ENCODE data around the gene KCNK13. TPM values are rescaled to one million over a fixed set of nuclear protein-coding genes. Genes with fewer than 3 reads are reported as not detected.

KCNK13 gene
- total RNA-seq, 2 donors from 2014 or later: 0.15 to 0.32 TPM

- no peaks in the 10 kb centered on the region for H3K27me3 ChIP-seq
- no peak for DNase-seq
- TF ChIP-seq CTCF (IDR thresholded peaks at IDR 0.05): no peak
- H3K4me1 ChIP-seq: no peaks in the 10 kb centered on the region
- H3K36me3 ChIP-seq: no peaks in the 10 kb centered on the region
- no peak overlapping the region for H3K27ac ChIP-seq
- intact Hi-C loops (cut with DNase I): no loop called here
- no peaks in the 10 kb centered on the region for H3K9me3 ChIP-seq
- no peak overlapping the region for H3K4me3 ChIP-seq
- no peak overlapping the region for H3K9ac ChIP-seq (ENCODE audit: low read depth in 2 of 2, low read length in 2 of 2)
These were observed 122.3 kb downstream of the KCNK13 start for GRCh38 chr14:90184094-90184493.

GRCh38 chr14:90184571-90185266, 122.9 kb downstream of the KCNK13 start:
- Histone ChIP-seq H3K36me3 (no peaks in the 10 kb centered on the region), H3K9ac (ENCODE audit: low read depth in 2 of 2, low read length in 2 of 2) (no peak overlapping the region), H3K9me3 (no peaks in the 10 kb centered on the region), H3K27ac (no peak overlapping the region), H3K4me3 (no peak overlapping the region), H3K27me3 (no peaks in the 10 kb centered on the region), H3K4me1 (no peaks in the 10 kb centered on the region)
- TF ChIP-seq CTCF (IDR thresholded peaks at IDR 0.05): no peak
- DNase-seq: no peak
- intact Hi-C loops (cut with DNase I): no loop called here

DNA sequence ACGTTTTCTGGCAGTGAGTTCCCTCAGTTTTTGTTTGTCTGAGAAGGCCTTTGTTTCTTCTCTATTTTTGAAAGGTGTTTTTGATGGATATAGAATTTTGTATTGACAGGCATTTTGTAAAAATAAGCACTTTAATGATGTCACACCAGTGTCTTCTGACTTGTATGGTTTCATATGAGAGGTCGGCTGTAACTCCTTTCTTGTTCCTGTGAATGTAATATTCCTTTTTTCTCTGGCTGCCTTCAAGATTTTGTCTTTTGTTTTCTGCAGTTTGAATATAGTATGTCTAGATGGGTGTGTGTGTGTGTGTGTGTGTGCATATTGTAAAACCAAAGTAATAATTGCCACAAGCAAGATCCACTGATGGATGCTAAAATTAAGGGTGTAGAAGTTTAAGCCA, 126.8 kb downstream of the KCNK13 start:
- H3K27me3 ChIP-seq: no peaks in the 10 kb centered on the region
- no peak for TF ChIP-seq CTCF (IDR thresholded peaks at IDR 0.05)
- H3K4me3 ChIP-seq: no peak overlapping the region
- no peak overlapping the region for H3K9ac ChIP-seq (ENCODE audit: low read depth in 2 of 2, low read length in 2 of 2)
- no peak for DNase-seq
- no peak overlapping the region for H3K27ac ChIP-seq
- no peaks in the 10 kb centered on the region for H3K36me3 ChIP-seq
- H3K9me3 ChIP-seq: no peaks in the 10 kb centered on the region
- intact Hi-C loops (cut with DNase I): no loop called here
- no peaks in the 10 kb centered on the region for H3K4me1 ChIP-seq

- no peaks in the 10 kb centered on the region for H3K27me3 ChIP-seq
- no peaks in the 10 kb centered on the region for H3K36me3 ChIP-seq
- intact Hi-C loops (cut with DNase I): no loop called here
- H3K27ac ChIP-seq: no peak overlapping the region
- no peak overlapping the region for H3K4me3 ChIP-seq
- DNase-seq: no peak
- H3K9me3 ChIP-seq: no peaks in the 10 kb centered on the region
- TF ChIP-seq CTCF (IDR thresholded peaks at IDR 0.05): no peak
- no peaks in the 10 kb centered on the region for H3K4me1 ChIP-seq
- no peak overlapping the region for H3K9ac ChIP-seq (ENCODE audit: low read depth in 2 of 2, low read length in 2 of 2)
These were observed 129.4 kb downstream of the KCNK13 start for GRCh38 chr14:90191154-90191553.

DNA sequence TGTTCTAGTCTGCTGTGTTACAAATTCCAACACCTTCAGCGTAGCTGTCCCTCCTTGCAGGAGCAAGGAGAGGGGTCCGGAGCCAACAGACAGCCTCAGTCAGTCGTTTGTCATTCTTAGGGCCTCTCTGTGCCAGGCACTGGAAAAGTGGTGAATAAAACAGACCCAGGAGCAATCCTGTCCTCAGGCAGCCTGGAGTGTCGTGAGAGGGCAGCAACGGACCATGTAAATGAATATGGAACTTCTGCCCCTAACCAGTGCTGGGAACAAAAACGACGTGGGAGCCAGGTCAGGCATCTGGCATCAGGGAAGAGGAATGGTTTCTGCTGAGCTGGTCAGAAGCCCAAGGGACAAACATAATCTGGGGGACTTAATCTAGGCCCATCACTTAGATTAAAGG, 129.8 kb downstream of the KCNK13 start:
- H3K27ac ChIP-seq: no peak overlapping the region
- TF ChIP-seq CTCF (IDR thresholded peaks at IDR 0.05): no peak
- H3K9ac ChIP-seq (ENCODE audit: low read depth in 2 of 2, low read length in 2 of 2): no peak overlapping the region
- DNase-seq: no peak
- no peaks in the 10 kb centered on the region for H3K4me1 ChIP-seq
- H3K4me3 ChIP-seq: no peak overlapping the region
- H3K27me3 ChIP-seq: no peaks in the 10 kb centered on the region
- no peaks in the 10 kb centered on the region for H3K36me3 ChIP-seq
- intact Hi-C loops (cut with DNase I): no loop called here
- no peaks in the 10 kb centered on the region for H3K9me3 ChIP-seq
